ENCODE measurements around the gene FZD8. TPM values are rescaled to one million over a fixed set of nuclear protein-coding genes. Genes with fewer than 3 reads are reported as not detected.
"Not testable (repeated sequence)": the region's sequence is repeated elsewhere in the genome, so short reads cannot be mapped to it uniquely, and the experiment has no call there.

FZD8 gene
- total and polyA plus RNA-seq, 4 donors, result 6.5 to 20.8 (median 7.6) TPM

DNA sequence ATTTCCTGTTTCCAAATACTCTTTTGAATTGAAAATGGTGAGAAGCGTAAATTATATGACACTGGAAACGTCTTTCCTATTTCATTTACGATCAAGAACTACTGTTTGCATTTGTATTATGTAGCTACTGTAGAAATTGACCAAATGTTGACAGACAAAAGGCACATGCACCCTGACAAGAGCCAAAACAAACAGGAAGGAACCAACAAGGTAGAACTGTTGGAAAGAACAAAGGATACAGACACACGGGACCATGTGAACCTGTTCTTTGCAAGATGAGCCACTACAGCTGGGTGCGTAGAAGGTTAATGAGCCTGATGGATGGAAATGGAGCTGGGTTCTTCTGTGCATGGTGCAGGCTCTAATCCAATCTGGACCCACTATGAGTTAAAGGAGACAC is 48.4 kb upstream of the FZD8 start:
- no peak for ATAC-seq (ENCODE audit: insufficient read depth, low FRiP score)
- 40 to 45% methylated on average over 5 of the region's 5 CpGs for WGBS, 2 donors

DNA sequence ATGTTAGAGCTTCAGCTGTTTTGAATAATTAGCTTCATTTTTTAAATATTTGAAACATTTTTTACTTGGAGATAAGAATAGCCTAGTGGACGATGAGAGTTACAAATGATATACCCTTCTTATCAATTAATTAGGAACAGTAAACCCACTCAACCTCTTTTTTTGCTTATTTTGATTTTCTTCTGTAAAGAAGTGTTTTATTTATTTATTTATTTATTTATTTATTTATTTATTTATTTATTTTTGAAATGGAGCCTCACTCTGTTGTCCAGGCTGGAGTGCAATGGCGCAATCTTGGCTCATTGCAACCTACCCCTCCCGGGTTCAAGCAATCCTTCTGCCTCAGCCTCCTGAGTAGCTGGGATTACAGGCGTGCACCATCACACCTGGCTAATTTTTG is 43.8 kb upstream of the FZD8 start:
- not testable (repeated sequence) for H3K36me3 ChIP-seq (ENCODE audit: control insufficient read depth in 4 of 4, insufficient read depth in 4 of 4, low read length in 4 of 4); H3K27ac ChIP-seq (ENCODE audit: low read depth in 1 of 2, low read length in 1 of 2); H3K27me3 ChIP-seq (ENCODE audit: control insufficient read depth in 3 of 3, insufficient read depth in 3 of 3, low read length in 2 of 3); ATAC-seq (ENCODE audit: insufficient read depth, low FRiP score); DNase-seq; H3K9me3 ChIP-seq (ENCODE audit: control insufficient read depth in 4 of 4, insufficient read depth in 3 of 4, low read length in 3 of 4); H3K9ac ChIP-seq (ENCODE audit: insufficient read depth in 1 of 2, low read length in 2 of 2); H3K4me1 ChIP-seq (ENCODE audit: control insufficient read depth in 5 of 5, insufficient read depth in 5 of 5, low read length in 5 of 5); H3K4me3 ChIP-seq
- 79 to 92% methylated on average over 4 of the region's 4 CpGs for WGBS, 2 donors

More for the DNA sequence above, 48.4 kb upstream of the FZD8 start:
- DNase-seq, result peak in 1 of 3 donors; percentile 37
- Histone ChIP-seq H3K9ac (ENCODE audit: insufficient read depth in 1 of 2, low read length in 2 of 2) (no peak overlapping the region), H3K36me3 (ENCODE audit: control insufficient read depth in 4 of 4, insufficient read depth in 4 of 4, low read length in 4 of 4) (no peaks in the 10 kb centered on the region), H3K4me1 (ENCODE audit: control insufficient read depth in 5 of 5, insufficient read depth in 5 of 5, low read length in 5 of 5) (no peaks in the 10 kb centered on the region), H3K9me3 (ENCODE audit: control insufficient read depth in 4 of 4, insufficient read depth in 3 of 4, low read length in 3 of 4) (no peaks in the 10 kb centered on the region), H3K27ac (ENCODE audit: low read depth in 1 of 2, low read length in 1 of 2) (no peak overlapping the region), H3K4me3 (no peak overlapping the region), H3K27me3 (ENCODE audit: control insufficient read depth in 3 of 3, insufficient read depth in 3 of 3, low read length in 2 of 3) (peaks cover 0 to 10% (median 0%) of the 10 kb centered on the region in 3 donors)
- no peak for TF ChIP-seq CTCF (IDR thresholded peaks at IDR 0.05; ENCODE audit: control extremely low read depth, extremely low read depth)

DNA sequence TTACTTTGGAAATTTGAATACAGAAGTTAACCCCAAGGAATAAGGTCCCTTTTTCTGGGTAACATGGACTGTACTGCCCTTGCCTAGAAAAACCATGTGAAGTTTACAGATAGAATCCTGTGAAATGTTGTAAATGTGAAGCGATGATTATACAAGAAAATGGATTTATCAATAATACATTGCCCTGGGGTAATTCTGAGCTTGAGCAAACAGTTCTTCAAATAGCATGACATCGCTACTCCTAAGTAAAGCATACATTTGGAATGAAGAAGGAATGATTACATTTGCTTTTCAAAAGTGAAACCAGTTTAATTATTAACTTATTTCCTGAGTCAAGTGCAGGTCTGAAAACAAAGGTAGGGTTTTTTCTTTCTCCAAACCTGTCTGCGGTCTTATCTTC is 43.3 kb upstream of the FZD8 start:
- Histone ChIP-seq H3K27me3 (ENCODE audit: control insufficient read depth in 3 of 3, insufficient read depth in 3 of 3, low read length in 2 of 3) (no peaks in the 10 kb centered on the region), H3K4me3 (no peak overlapping the region), H3K36me3 (ENCODE audit: control insufficient read depth in 4 of 4, insufficient read depth in 4 of 4, low read length in 4 of 4) (no peaks in the 10 kb centered on the region), H3K9ac (ENCODE audit: insufficient read depth in 1 of 2, low read length in 2 of 2) (no peak overlapping the region), H3K4me1 (ENCODE audit: control insufficient read depth in 5 of 5, insufficient read depth in 5 of 5, low read length in 5 of 5) (no peaks in the 10 kb centered on the region), H3K9me3 (ENCODE audit: control insufficient read depth in 4 of 4, insufficient read depth in 3 of 4, low read length in 3 of 4) (no peaks in the 10 kb centered on the region), H3K27ac (ENCODE audit: low read depth in 1 of 2, low read length in 1 of 2) (no peak overlapping the region)
- DNase-seq, result peak in 2 of 3 donors; percentile 49 to 60
- ATAC-seq (ENCODE audit: insufficient read depth, low FRiP score), result no peak
- TF ChIP-seq CTCF (IDR thresholded peaks at IDR 0.05; ENCODE audit: control extremely low read depth, extremely low read depth), result no peak
- WGBS, 2 donors, result 70 to 82% methylated on average over 3 of the region's 3 CpGs

DNA sequence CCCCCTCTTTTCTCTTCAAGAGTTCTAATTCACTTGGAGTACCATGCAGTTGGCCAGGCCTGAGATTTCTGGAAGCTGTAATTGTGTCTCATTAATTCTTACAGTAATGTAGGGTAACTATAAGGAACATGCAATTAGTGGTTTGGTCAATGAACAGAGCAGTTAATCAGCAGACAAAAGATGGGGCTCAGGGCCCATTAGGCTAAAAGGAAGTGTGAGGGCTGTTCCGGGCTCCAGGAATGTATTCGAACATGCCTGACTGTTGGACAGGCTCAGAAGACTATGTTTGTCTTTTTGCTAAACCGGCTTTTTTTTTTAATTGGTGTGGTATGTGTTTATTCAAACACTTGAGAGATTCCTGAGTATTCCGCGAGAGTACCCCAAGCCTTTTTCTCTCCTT is 42.5 kb upstream of the FZD8 start:
- H3K9me3 ChIP-seq (ENCODE audit: control insufficient read depth in 4 of 4, insufficient read depth in 3 of 4, low read length in 3 of 4), result no peaks in the 10 kb centered on the region
- TF ChIP-seq CTCF (IDR thresholded peaks at IDR 0.05; ENCODE audit: control extremely low read depth, extremely low read depth), result no peak
- peak; percentile 41 for ATAC-seq (ENCODE audit: insufficient read depth, low FRiP score)
- no peaks in the 10 kb centered on the region for H3K27me3 ChIP-seq (ENCODE audit: control insufficient read depth in 3 of 3, insufficient read depth in 3 of 3, low read length in 2 of 3)
- no peak overlapping the region for H3K27ac ChIP-seq (ENCODE audit: low read depth in 1 of 2, low read length in 1 of 2)
- no peak overlapping the region for H3K9ac ChIP-seq (ENCODE audit: insufficient read depth in 1 of 2, low read length in 2 of 2)
- no peak overlapping the region for H3K4me3 ChIP-seq
- H3K4me1 ChIP-seq (ENCODE audit: control insufficient read depth in 5 of 5, insufficient read depth in 5 of 5, low read length in 5 of 5), result no peaks in the 10 kb centered on the region
- 66 to 84% methylated on average over 5 of the region's 5 CpGs for WGBS, 2 donors
- DNase-seq, result peak; percentile 25 to 42 (median 29)
- H3K36me3 ChIP-seq (ENCODE audit: control insufficient read depth in 4 of 4, insufficient read depth in 4 of 4, low read length in 4 of 4), result no peaks in the 10 kb centered on the region

All from lung (tissue), 12 donors.